ENCODE results near the gene DLG2. TPM values are rescaled to one million over a fixed set of nuclear protein-coding genes. Genes with fewer than 3 reads are reported as not detected.

DLG2 gene
- total and polyA plus RNA-seq, 7 donors, result 0.60 to 25.8 (median 9.7) TPM; not detected in 1

GRCh38 chr11:84413549-84413948 is 1213.6 kb downstream of the DLG2 start:
- intact Hi-C loops (cut with DNase I), result no loop called here
- Histone ChIP-seq H3K27ac (no peak overlapping the region), H3K4me1 (no peaks in the 10 kb centered on the region), H3K36me3 (no peaks in the 10 kb centered on the region), H3K9me3 (no peaks in the 10 kb centered on the region), H3K27me3 (no peaks in the 10 kb centered on the region), H3K4me3 (no peak overlapping the region)
- DNase-seq, result no peak
- no peak for TF ChIP-seq EP300 (IDR thresholded peaks at IDR 0.05)
- no peak for TF ChIP-seq POLR2A (IDR thresholded peaks at IDR 0.05)
- no peak for TF ChIP-seq POLR2AphosphoS5 (IDR thresholded peaks at IDR 0.05)
- no peak for TF ChIP-seq CTCF (IDR thresholded peaks at IDR 0.05)

- Histone ChIP-seq H3K27me3 (no peaks in the 10 kb centered on the region), H3K36me3 (no peaks in the 10 kb centered on the region), H3K9me3 (no peaks in the 10 kb centered on the region), H3K4me3 (no peak overlapping the region), H3K27ac (no peak overlapping the region), H3K4me1 (no peaks in the 10 kb centered on the region)
- TF ChIP-seq POLR2A (IDR thresholded peaks at IDR 0.05) (no peak), POLR2AphosphoS5 (IDR thresholded peaks at IDR 0.05) (no peak), CTCF (IDR thresholded peaks at IDR 0.05) (no peak)
- intact Hi-C loops (cut with DNase I), result no loop called here
- DNase-seq, result no peak
These were observed 1214.3 kb downstream of the DLG2 start for GRCh38 chr11:84412862-84413261.

- no peak for TF ChIP-seq CTCF (IDR thresholded peaks at IDR 0.05)
- no peak for TF ChIP-seq POLR2A (IDR thresholded peaks at IDR 0.05)
- no peak for TF ChIP-seq POLR2AphosphoS5 (IDR thresholded peaks at IDR 0.05)
- TF ChIP-seq EP300 (IDR thresholded peaks at IDR 0.05), result no peak
- no peaks in the 10 kb centered on the region for H3K27me3 ChIP-seq
- no peak overlapping the region for H3K27ac ChIP-seq
- no peaks in the 10 kb centered on the region for H3K4me1 ChIP-seq
- H3K9me3 ChIP-seq, result no peaks in the 10 kb centered on the region
- H3K4me3 ChIP-seq, result no peak overlapping the region
- intact Hi-C loops (cut with DNase I), result no loop called here
- 83 to 87% methylated on average over 3 of the region's 3 CpGs for WGBS, 2 donors
- no peak for DNase-seq
- H3K36me3 ChIP-seq, result no peaks in the 10 kb centered on the region
These were observed 1218.2 kb downstream of the DLG2 start for GRCh38 chr11:84408946-84409411.

GRCh38 chr11:84407091-84407490 is 1220.1 kb downstream of the DLG2 start:
- WGBS, 2 donors, result 77 to 84% methylated on average over 4 of the region's 4 CpGs
- H3K4me1 ChIP-seq, result no peaks in the 10 kb centered on the region
- H3K36me3 ChIP-seq, result no peaks in the 10 kb centered on the region
- H3K4me3 ChIP-seq, result no peak overlapping the region
- intact Hi-C loops (cut with DNase I), result no loop called here
- no peaks in the 10 kb centered on the region for H3K9me3 ChIP-seq
- TF ChIP-seq EP300 (IDR thresholded peaks at IDR 0.05), result no peak
- no peak for DNase-seq
- no peak overlapping the region for H3K27ac ChIP-seq
- no peaks in the 10 kb centered on the region for H3K27me3 ChIP-seq

- intact Hi-C loops (cut with DNase I), result no loop called here
- 28 to 69% methylated on average over 3 of the region's 3 CpGs for WGBS, 2 donors
- no peak for DNase-seq
- H3K9me3 ChIP-seq, result no peaks in the 10 kb centered on the region
- H3K36me3 ChIP-seq, result no peaks in the 10 kb centered on the region
- no peak overlapping the region for H3K4me3 ChIP-seq
- H3K27ac ChIP-seq, result no peak overlapping the region
- TF ChIP-seq POLR2AphosphoS5 (IDR thresholded peaks at IDR 0.05), result no peak
- no peak for TF ChIP-seq CTCF (IDR thresholded peaks at IDR 0.05)
- H3K27me3 ChIP-seq, result no peaks in the 10 kb centered on the region
- H3K4me1 ChIP-seq, result no peaks in the 10 kb centered on the region
These were observed 1229.0 kb downstream of the DLG2 start for GRCh38 chr11:84398017-84398626.

Measured in sigmoid colon (tissue), 7 donors.